Measurements from ENCODE around the gene TLE6.
"Not testable (repeated sequence)": the region's sequence is repeated elsewhere in the genome, so short reads cannot be mapped to it uniquely, and the experiment has no call there.

Gene TLE6

DNA sequence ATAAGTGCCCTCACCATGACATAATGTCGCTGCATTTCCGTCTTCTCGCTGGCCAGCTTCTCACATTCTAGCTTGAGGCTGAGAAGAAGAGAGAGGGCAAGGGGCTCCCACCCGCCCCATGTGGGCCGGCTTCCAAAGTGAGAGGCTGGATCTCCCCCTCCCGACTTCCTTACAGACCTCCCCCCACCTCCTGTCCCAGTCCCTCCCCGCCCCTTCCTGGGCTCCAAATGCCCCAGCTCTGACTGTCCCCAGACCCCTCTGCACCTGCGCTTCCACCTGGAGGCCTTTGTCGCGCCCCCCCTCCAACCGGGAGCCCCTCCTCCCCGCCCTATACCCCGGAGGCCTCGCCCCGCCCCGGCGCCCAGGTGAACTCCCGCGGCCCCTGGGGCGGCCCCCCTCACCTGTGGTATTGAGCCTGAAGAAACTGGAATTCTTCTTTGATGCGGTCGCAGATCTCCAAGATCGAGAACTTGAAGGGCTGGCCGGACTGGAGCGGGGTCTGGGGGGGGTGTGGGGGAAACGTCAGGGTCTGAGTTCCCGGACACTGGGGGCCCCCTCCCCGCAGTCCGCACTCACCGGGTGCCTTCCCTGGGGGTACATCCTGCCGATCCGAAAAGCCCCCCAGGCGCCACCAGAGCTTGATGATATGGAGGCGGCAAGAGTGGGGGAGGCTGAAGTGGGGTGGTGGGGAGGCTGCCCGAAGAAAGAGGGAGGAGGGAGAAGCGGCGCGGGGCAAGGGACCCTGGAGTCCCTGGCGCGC lies 51.1 kb downstream of the TLE6 start:
- DNase-seq (ENCODE audit: low read depth, low spot score) = no peak

- DNase-seq (ENCODE audit: low read depth, low spot score) = no peak
These were observed 51.9 kb downstream of the TLE6 start, which contains the start of gene TLE2 for GRCh38 chr19:3029065-3029923. Gene TLE2 (minus strand): TSS chr19:3029280. CDS start chr19:3028904, 376 bp downstream.

DNA sequence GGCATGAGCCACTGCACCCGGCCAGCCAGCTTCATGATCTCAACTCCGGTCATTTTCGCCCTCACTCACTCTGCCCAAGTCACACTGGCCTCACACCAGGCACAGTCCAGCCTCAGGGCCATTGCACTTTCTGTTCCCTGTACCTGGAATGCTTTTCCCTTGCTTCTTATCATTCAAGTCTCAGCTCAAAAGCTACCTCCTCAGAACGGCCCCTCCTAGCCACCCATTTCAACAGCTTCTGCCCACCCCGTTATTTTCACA lies 54.2 kb downstream of the TLE6 start:
- no peak for DNase-seq (ENCODE audit: low read depth, low spot score)

DNA sequence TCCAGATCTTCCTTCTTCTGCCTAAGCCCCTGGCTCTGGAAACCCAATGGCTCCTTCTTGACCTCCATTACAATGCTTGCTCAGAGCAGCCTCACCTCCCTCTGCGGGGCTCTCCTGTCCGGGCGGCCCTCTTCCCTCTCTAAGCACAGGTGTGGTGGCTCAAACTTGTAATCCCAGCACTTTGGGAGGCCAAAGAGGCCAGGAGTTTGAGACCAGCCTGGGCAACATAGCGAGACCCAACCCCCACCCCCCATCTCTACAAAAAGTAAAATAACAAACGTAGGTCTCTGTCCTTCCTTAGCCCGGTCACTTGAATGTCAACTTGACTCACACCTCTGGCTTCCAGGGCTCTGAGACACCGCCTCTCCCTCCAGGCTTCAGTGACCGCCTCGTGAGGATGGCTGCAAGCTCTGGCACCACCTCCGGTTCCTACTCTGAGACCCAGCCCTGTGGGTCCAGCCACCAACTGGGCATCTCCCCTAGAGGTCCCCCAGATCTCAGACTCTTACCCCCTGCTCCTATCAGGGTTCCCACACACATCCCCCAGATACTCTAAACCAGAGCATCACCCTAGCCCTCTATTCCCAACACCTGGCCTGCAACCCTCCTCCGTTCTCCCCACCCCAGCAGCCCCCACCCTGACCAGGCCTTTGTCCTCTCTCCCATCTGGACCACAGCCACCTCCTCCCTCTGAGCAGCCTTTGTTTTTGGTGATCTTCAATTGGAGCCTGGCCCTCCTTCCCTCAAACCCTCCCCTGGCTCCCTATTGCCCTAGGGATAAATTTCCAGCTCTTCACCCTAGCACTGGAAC lies 56.4 kb downstream of the TLE6 start:
- DNase-seq (ENCODE audit: low read depth, low spot score) = no peak

- DNase-seq (ENCODE audit: low read depth, low spot score) = no peak
These were observed 57.0 kb downstream of the TLE6 start for GRCh38 chr19:3034406-3034655.

GRCh38 chr19:3034656-3035541 lies 57.5 kb downstream of the TLE6 start:
- no peak for DNase-seq (ENCODE audit: low read depth, low spot score)

GRCh38 chr19:3035542-3036118 lies 58.3 kb downstream of the TLE6 start:
- DNase-seq (ENCODE audit: low read depth, low spot score) = peak; percentile 96

- DNase-seq (ENCODE audit: low read depth, low spot score) = peak; percentile 77
These were observed 59.0 kb downstream of the TLE6 start for GRCh38 chr19:3036119-3036976.

DNA sequence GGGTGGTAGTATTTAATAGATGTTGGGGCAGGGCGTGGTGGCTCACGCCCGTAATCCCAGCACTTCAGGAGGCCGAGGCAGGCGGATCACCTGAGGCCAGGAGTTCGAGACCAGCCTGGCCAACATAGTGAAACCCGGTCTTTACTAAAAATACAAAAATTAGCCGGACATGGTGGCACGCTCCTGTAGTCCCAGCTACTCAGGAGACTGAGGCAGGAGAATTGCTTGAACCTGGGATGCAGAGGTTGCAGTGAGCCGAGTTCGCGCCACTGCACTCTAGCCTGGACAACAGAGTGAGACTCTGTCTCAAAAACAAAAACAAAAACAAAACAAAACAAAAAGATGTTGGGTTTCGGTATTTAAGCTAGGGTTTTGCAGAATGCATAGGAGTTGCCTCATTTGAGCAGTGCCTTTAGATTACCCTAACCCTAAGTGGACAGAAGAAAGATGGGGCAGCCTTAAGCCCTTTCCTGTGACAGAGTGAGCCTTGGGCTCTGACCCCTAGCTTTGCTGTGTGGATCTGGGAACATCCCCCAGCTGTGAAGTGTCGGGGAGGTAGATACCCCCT lies 59.7 kb downstream of the TLE6 start:
- not testable (repeated sequence) for DNase-seq (ENCODE audit: low read depth, low spot score)

DNA sequence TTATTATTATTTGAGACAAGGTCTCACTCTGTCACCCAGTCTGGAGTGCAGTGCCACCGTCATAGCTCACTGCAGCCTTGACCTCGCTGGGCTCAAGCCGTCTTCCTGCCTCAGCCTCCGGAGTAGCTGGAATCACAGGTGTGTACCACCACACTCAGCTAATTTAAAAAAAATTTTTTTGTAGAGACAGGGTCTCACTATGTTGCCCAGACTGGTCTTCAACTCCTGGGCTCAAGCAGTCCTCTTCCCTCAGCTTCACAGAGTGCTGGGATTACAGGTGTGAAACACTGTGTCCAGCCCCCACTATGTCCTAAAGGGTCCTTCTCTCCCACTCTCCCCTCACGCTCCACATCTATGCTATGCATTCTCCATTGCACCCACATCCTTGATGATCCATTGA lies 60.9 kb downstream of the TLE6 start:
- DNase-seq (ENCODE audit: low read depth, low spot score) = no peak

- DNase-seq (ENCODE audit: low read depth, low spot score) = no peak
These were observed 61.8 kb downstream of the TLE6 start for GRCh38 chr19:3039125-3039524.

DNA sequence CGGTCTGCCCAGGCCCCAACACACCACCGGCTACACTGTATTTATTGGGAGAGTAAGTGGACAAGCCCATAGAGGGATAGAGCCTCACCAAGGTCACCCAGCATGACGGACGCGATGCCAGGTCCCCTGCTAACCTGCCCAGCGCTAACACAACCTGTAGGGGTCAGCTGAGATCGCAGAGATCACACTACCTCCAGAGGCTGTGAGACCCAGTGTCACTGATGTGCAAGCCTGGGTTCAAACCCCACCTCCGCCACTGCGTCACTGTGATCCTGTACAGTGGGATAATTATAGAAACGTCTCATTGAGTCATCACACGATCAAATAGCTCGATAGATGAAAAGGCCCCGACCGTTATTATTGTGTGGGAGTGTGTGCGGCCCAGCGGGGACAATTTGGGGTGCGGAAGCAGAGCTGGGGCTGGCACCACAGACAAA lies 62.3 kb downstream of the TLE6 start:
- no peak for DNase-seq (ENCODE audit: low read depth, low spot score)

- no peak for DNase-seq (ENCODE audit: low read depth, low spot score)
These were observed 64.0 kb downstream of the TLE6 start for GRCh38 chr19:3041327-3041726.

- DNase-seq (ENCODE audit: low read depth, low spot score) = no peak
These were observed 64.6 kb downstream of the TLE6 start for GRCh38 chr19:3041761-3042620.

DNA sequence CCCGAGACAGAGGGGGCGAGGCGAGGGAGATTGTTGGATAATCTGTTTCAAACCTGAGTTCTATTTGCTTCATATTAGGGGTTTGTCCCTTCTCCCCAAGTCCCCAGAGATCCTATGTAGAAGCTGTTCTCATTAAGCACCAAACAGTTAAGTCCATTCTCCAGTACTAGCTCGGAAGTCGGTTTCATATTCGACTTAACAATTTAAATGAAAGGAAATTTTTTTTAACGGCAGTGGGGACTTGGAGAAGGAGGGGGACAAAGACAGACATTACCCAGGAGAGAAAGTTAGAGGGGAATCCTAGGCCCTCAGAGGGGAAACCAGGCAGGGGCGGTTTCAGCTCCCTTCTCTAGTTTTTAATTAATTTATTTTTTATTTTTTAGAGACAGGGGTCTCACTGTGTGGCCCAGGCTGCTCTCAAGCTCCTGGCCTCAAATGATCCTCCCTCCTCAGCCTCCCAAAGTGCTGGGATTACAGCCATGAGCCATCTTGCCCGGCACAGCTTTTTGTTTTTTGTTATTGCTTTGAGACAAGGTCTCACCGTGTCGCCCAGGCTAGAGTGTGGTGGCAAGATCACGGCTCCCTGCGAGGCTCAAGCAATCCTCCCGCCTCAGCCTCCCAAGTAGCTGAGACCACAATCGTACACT lies 65.4 kb downstream of the TLE6 start:
- no peak for DNase-seq (ENCODE audit: low read depth, low spot score)
